HG02870 (cell line): ENCODE data around the gene CARM1.
A peak's percentile ranks its signal among the peaks of the same experiment; 100 is the strongest.
"Not testable (repeated sequence)": the region's sequence is repeated elsewhere in the genome, so short reads cannot be mapped to it uniquely, and the experiment has no call there.

Experiments used
- ATAC-seq: cut with Tn5 transposase; IDR thresholded peaks from one replicate; pipeline ENCODE4 v1.9.1; 2021; ENCODE audit warnings: mild to moderate bottlenecking, moderate library complexity; ENCODE audit not compliant: unreplicated experiment

CARM1 gene

DNA sequence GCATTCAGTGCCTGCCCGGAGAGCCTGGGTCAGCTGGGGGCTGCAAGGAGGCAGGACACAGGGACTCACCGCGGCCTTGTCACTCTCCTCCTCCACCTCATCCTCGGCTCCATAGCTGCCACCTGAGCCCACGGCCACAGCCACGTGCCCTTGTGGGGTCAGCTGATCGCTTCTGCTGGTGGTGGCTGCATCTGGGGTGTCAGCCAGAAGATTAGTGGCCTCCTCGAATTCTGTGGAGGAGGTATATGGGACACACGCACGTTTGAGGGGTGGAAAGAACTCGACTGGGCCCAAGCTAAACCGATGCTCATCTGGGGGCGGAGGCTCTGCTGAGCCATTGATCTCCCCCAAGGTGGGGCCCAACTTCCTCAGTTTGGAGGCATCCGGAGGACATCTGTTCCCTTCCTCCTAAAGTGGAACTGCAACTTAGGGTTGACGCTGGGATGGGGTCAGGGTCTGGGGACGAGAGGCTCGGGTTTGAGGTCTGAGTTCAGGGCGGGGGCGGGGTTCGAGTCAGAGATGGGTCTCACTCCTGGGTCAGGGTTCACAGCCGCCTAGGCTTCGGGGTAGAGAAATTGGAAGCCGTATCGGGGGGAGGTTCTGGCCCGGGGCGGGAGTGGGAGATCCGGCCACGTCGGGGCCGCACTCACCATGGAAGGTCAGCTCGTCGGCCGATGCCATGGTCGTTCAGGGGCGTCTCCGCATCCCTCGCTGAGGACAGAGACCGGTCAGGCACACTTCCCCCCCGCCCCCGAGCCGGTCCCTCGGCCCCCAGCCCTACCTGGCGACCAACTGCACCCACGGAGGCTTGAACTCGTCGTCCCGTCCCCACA is 56.6 kb downstream of the CARM1 start:
- ATAC-seq, result no peak

DNA sequence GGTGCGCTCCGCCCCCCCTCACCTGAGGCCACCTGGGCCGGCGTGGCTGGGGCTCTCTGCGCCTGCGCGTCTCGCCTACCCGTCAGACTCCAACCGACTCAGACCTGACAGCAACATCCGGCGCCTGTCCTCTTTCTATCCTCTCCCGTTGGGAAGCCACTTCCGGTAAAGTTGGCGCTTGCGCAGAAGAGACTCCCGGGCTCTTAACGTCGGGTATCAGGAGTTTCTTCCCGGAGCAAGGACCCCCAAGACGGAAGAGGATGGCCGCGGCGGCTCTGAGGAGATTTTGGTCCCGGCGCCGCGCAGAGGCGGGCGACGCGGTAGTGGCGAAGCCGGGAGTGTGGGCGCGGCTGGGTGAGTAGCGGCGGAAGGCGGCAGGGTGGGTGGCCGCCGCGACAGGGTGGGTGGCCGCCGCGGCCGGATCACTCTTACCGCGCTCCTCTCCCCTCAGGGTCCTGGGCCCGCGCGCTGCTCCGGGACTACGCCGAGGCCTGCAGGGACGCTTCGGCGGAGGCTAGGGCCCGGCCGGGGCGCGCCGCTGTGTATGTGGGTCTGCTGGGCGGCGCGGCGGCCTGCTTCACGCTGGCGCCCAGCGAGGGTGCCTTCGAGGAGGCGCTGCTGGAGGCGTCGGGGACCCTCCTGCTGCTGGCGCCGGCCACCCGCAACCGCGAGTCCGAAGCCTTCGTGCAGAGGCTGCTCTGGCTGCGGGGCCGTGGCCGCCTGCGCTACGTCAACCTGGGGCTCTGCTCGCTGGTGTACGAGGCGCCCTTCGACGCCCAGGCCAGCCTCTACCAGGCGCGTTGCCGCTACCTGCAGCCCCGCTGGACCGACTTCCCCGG is 57.4 kb downstream of the CARM1 start, which contains the start of the genes TIMM29 and YIPF2:
TIMM29 (plus strand) TSS at position 249 of the 839 bp plus-strand sequence; CDS start at position 261, 12 bp downstream.
YIPF2 (minus strand) TSS at position 77 of the 839 bp plus-strand sequence. CDS start 229 bp downstream, outside the sequence.
- ATAC-seq, result peak; percentile 81

DNA sequence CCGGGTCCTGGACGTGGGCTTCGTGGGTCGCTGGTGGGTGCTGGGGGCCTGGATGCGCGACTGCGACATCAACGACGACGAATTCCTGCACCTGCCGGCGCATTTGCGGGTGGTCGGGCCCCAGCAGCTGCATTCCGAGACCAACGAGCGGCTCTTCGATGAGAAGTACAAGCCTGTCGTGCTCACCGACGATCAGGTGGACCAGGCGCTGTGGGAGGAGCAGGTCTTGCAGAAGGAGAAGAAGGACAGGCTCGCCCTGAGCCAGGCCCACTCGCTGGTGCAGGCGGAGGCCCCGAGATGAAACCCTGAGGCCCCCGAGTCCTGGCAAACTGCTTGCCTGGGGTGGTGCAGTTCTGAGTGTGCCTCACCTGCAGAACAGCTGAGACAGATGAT is 58.0 kb downstream of the CARM1 start:
- ATAC-seq, result no peak

DNA sequence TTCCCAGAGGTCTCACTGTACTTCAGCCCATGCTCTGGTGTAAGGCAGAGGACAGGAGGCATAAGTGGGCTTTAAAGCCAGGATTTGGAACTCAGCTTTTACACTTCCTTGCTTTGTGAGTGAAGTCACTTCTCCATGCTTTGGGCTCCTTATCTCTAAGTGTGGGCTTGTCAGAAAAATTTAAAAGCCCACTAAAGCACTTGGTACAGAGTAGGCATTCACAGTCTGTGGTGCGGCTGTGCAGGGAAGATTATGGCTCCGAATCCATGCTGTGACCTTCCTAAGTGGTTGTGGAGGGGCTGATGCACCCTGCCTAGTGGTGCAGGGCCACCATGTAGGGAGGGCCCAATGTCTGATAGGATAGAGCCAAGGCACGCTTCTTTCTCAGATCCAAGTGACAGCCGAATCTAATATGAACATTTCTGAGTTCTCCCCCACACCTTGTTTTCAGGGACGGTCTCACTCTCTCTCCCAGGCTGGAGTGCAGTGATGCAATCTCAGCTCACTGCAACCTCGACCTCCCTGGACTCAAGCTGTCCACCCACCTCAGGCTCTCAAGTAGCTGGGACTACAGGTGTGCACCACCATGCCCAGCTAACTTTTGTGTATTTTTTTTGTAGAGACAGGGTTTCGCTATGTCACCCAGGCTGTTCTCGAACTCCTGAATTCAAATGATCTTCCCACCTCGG is 64.2 kb downstream of the CARM1 start:
- no peak for ATAC-seq

DNA sequence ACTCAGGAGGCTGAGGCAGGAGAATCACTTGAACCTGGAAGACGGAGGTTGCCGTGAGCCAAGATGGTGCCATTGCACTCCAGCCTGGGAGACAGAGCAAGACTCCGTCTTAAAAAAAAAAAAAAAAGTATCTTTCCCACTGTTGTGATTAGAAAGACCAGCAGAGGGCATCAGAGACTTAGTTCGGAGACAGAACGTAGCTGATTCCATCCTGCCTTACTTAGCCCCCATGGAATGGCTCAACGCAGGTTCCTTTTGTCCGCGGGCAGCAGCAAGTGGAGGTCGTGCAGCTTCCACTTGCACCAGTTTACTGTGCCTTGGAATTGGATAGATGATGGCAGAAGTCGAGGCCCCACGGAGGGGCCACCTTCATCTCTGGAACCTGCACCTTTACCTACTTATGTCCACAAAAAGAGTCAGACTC is 65.3 kb downstream of the CARM1 start:
- no peak for ATAC-seq

DNA sequence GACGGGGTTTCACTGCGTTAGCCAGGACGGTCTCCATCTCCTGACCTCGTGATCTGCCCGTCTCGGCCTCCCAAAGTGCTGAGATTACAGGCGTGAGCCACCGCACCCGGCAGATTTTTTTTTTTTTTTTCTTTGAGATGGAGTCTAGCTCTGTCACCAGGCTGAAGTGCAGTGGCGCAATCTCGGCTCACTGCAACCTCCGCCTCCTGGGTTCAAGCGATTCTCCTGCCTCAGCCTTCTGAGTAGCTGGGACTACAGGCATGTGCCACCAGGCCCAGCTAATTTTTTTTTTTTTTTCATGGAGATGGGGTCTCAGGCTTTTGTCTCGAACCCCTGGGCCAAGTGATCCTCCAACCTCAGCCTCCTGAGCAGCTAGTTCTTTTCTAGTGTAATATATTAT is 70.3 kb downstream of the CARM1 start:
- not testable (repeated sequence) for ATAC-seq

DNA sequence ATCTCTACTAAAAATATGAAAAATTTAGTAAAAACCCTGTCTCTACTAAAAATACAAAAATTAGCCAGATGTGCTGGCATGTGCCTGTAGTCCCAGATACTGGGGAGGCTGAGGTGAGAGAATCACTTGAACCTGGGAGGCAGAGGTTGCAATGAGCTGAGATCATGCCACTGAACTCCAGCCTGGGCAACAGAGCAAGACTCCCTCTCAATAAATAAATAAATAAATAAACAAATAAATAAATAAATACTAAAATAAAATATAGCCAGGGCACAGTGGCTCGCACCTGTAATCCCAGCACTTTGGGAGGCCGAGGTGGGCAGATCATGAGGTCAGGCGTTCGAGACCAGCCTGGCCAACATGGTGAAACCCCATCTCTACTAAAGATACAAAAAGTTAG is 72.1 kb downstream of the CARM1 start:
- not testable (repeated sequence) for ATAC-seq

DNA sequence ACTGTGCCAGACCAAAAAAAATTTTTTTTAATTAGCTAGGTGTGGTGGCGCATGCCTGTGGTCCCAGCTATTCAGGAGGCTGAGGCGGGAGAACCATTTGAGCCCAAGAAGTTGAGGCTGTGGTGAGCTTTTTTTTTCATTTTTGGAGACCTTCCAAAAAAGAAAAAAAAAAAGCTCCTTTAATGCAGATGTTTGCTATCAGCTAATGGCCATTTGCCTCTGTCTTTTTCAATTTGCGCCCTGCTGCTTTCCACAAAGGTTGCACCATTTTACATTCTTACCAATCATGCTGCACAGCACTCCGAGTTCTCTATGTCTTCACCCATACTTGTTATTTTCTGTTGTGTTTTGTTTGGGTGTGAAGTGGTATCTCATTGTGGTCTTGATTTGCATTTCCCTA is 73.9 kb downstream of the CARM1 start:
- ATAC-seq, result no peak

DNA sequence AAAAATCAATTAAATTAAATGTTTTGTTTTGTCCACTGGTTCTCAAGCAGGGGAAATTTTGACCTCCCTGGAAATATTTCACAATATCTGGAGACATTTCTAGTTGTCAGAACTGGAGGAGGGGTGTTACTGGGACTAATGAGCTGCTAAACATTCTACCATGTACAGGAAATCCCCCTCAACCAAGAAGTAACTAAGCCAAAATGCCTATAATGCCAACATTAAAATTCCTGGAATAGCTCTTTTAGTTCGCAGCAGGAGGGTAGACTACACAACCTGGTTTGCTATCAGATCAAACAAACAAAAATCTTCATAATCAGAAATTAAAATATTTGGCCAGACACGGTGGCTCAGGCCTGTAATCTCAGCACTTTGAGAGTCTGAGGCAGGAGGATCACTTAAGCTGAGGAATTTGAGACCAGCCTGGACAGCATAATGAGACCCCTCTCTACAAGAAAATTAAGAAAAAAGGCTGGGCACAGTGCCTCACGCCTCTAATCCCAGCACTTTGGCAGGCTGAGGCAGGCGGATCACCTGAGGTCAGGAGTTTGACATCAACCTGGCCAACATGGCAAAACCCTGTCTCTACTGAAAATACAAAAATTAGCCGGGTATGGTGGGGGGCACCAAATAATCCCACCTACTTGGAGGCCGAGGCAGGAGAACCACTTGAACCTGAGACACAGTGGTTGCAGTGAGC is 75.8 kb downstream of the CARM1 start:
- ATAC-seq, result no peak

DNA sequence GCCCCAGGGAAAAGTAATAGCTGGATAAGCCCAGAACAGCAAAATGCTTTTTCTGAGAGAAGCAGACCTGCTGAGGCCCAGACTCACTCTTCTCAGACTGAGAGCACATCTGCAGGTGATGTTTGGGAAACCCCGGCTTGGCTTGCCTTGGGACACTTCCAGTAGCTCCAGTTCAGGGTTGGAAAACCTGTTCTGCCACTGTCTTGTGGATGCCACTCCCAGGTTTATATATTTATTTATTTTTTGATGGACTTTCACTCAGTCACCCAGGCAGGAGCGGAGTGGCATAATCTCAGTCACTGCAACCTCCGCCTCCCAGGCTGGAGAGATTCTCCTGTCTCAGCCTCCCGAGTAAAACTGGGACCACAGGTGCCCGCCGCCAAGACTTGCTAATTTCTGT is 81.5 kb downstream of the CARM1 start:
- ATAC-seq, result no peak

DNA sequence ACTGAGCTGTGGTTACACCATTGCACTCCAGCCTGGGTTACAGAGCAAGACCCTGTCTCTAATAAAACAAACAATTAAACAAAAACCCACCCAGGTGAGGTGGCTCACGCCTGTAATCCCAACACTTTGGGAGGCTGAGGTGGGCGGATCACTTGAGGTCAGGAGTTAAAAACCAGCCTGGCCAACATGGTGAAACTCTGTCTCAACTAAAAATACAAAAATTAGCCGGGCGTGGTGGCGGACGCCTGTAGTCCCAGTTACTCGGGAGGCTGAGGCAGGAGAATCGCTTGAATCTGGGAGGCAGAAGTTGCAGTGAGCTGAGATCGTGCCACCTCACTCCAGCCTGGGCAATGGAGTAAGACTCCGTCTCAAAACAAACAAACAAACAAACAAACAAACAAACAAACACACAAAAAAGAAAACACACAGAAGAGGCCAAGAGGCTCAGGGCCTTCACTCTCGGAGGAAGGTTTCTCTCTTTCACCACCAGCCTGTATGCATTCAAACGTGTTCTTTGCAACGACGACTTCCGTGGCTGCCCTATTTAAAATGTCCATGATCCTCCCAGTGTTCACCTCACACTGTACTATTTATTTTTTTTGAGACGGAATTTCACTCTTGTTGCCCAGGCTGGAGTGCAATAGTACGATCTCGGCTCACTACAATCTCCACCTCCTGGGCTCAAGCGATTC is 88.1 kb downstream of the CARM1 start:
- ATAC-seq, result not testable (repeated sequence)

DNA sequence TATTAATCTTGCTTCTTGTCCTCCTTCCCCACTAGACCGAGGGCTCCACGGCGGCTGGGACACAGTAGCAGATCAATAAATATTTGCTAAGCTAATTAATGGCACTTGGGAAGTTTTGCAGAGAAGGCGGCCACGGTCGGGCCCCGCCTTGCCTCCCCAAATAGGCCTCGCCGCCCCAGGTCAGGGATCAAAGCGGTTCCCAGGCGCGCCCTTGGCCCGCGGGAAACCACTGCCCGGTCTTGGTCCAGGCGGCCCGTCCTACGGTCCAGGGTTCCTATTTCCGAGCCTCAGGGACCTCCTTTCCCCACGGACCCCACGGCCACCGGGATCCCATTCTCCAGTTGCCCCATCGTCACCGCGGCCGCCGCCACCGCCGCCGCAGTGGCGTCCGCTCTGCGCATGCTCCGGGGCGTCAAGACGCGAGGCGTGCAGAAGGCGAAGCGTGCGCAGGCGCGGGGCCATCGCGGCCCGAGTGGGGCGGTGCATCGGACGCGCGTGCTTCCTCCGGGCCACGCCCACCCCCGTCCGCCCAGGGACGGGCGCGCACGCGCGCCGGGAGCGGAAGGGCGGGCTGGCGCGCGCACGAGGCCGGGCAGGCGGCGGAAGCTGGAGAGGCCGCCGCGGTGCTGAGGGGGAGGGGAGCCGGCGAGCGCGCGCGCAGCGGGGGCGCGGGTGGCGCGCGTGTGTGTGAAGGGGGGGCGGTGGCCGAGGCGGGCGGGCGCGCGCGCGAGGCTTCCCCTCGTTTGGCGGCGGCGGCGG is 89.1 kb downstream of the CARM1 start, which contains the start of gene SMARCA4:
SMARCA4 (plus strand) TSS at position 717 of the 759 bp plus-strand sequence. CDS start 23,122 bp downstream, outside the sequence.
- peak; percentile 60 for ATAC-seq

DNA sequence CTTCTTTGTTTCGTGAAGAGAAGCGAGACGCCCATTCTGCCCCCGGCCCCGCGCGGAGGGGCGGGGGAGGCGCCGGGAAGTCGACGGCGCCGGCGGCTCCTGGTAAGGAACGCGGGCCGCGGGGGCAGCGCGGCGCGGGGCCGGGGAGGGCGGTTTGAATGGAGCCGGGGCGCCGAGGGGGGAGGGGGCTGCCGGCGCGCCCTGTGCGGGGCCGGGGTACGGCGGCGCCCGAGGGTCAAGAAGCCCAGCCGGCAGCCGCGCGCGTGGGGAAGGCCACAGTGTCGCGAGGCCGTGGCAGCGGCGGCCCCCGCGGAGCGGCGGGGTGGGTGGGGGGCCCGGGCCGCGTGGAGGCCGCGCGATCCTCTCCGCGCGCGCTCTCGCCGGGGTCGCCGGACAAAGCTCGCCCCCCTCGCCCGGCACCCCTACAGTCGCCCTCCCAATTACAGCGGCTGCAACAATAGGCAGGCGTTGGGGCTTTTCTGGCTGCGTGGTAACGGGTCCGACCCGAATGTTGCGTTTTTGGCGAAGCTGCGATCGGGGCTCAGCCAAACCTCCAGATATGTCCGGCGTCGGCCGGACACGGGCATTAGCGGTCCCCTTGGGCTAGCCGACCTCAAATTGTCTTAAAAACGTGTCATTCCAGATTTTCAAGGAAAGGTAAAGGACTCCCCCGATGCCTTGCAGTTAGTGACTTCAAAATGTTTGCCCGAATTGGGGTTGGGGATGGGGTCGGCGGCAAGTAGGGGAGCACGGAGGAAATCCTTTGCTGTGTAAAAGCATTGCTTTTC is 89.9 kb downstream of the CARM1 start:
- peak; percentile 29 for ATAC-seq

DNA sequence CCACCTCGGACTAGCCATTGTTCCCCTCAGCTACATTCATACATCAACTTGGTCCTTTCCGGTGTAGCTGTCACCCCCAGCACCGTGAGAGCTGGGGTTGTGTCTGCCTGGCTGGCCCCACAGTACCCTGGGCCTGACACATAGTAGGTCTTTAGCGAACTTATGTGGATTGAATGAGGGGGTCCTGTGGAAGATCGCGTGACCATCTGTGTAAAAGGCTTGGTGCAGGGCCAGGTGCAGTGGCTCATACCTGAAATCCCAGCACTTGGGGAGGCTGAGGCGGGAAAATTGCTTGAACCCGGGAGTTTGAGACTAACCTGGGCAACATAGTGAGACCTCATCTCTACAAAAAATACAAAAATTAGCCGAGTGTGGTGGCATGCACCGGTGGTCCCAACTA is 91.5 kb downstream of the CARM1 start:
- ATAC-seq, result no peak

DNA sequence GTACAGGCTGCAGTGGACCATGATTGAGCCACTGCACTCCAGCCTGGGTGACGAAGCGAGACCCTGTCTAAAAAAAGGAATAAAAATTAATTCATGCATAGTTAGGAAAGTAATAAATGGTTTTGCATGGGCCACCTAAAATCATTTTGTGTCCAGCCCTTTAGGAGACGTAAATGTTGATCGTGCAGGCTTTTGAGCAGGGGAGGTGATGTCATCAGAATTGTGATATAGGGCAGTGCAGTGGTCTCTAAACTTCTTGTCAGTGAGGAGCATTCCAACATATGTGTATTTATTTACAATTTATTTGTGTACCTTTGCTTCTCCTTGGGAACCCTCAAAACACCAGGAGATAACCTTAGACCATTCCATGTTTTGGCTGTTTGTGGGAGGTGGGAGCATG is 92.5 kb downstream of the CARM1 start:
- ATAC-seq, result no peak

DNA sequence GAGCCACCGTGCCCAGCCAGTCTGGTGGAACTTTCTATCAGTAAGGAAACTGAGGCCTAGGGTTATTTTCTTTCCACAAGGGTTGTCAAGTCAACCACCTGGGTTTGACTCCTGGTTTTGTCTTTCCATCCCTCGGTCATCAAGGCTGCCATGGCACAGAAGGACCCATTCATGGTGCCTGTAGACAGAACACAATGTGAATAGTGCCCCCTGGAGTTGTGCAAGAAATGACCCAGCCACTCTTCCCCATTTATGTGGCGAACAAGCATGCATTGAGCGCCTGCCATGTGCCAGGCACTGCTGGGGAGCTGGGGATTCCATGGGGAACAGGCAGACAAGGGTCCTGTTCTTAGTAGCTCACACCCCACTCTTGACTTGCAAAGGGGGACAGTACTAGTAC is 93.5 kb downstream of the CARM1 start:
- no peak for ATAC-seq

DNA sequence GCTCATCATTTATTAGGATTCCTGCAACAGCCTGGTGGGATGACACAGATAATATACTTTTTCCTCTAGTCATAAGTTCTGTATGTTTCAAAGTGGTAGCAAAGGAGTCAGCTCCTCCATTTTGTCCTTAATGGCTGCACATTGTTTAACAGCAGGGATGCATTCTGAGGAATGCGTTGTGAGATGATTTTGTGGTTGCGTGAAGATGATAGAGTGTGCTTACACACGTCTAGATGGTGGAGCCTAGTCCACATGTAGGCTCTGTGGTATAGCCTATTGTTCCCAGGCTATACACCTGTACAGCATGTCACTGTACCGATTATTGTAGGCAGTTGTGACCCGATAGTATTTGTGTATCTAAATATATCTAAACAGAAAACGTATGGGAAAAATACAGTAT is 94.0 kb downstream of the CARM1 start:
- ATAC-seq, result no peak

DNA sequence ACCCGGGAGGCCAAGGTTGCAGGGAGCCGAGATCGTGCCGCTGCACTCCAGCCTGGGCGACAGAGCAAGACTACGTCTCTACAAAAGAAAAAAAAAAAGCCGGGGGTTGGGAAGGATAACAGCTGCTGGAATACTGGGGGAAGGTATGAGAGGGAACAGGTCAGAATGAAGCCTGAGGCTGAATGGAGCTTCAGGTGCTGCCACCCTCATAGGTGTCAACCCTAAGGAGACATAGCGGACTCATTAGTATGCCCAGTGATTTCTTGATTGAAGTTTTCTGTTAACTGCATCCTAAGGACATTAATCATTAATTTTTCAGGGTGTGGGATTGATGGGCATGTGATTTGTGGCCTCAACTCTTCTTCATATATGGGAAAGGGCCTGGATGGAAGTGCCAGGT is 95.5 kb downstream of the CARM1 start:
- no peak for ATAC-seq
